Measurements from ENCODE around the gene SUGP1. TPM values are rescaled to one million over a fixed set of nuclear protein-coding genes. Genes with fewer than 3 reads are reported as not detected.

SUGP1 gene
- total and polyA plus RNA-seq, 8 donors = 13.0 to 129 (median 36.6) TPM

GRCh38 chr19:19305696-19306095, 14.6 kb downstream of the SUGP1 start:
- intact Hi-C loops (cut with DNase I; ENCODE audit: low total_unique reads) = no loop called here
- Histone ChIP-seq H3K27me3 (no peaks in the 10 kb centered on the region), H3K36me3 (peaks cover 75 to 100% (median 100%) of the 10 kb centered on the region in 4 donors), H3K4me1 (no peaks in the 10 kb centered on the region), H3K4me3 (no peak overlapping the region), H3K9me3 (no peaks in the 10 kb centered on the region), H3K27ac (no peak overlapping the region)
- TF ChIP-seq POLR2A (IDR thresholded peaks at IDR 0.05) = no peak
- no peak for TF ChIP-seq CTCF (IDR thresholded peaks at IDR 0.05)
- TF ChIP-seq EP300 (IDR thresholded peaks at IDR 0.05) = no peak
- TF ChIP-seq POLR2AphosphoS5 (IDR thresholded peaks at IDR 0.05) = no peak
- WGBS, 5 donors = 90 to 95% (median 93%) methylated on average over 13 to 16 of the region's 16 CpGs
- no peak for DNase-seq

- intact Hi-C loops (cut with DNase I; ENCODE audit: low total_unique reads) = no loop called here
- no peaks in the 10 kb centered on the region for H3K9me3 ChIP-seq
- peaks cover 74 to 100% (median 100%) of the 10 kb centered on the region in 4 donors for H3K36me3 ChIP-seq
- no peak for TF ChIP-seq EP300 (IDR thresholded peaks at IDR 0.05)
- no peak for TF ChIP-seq POLR2A (IDR thresholded peaks at IDR 0.05)
- no peak for TF ChIP-seq CTCF (IDR thresholded peaks at IDR 0.05)
- no peak for TF ChIP-seq POLR2AphosphoS5 (IDR thresholded peaks at IDR 0.05)
- H3K4me1 ChIP-seq = no peaks in the 10 kb centered on the region
- no peak overlapping the region for H3K27ac ChIP-seq
- DNase-seq = no peak
- 94 to 98% (median 96%) methylated on average over 9 to 10 of the region's 10 CpGs for WGBS, 5 donors
- no peak overlapping the region for H3K4me3 ChIP-seq
- no peaks in the 10 kb centered on the region for H3K27me3 ChIP-seq
These were observed 15.2 kb downstream of the SUGP1 start for GRCh38 chr19:19305066-19305465.

- peaks cover 67 to 100% (median 98%) of the 10 kb centered on the region in 4 donors for H3K36me3 ChIP-seq
- TF ChIP-seq POLR2A (IDR thresholded peaks at IDR 0.05) = no peak
- TF ChIP-seq POLR2AphosphoS5 (IDR thresholded peaks at IDR 0.05) = no peak
- TF ChIP-seq EP300 (IDR thresholded peaks at IDR 0.05) = no peak
- no peak for TF ChIP-seq CTCF (IDR thresholded peaks at IDR 0.05)
- H3K27ac ChIP-seq = no peak overlapping the region
- intact Hi-C loops (cut with DNase I; ENCODE audit: low total_unique reads) = no loop called here
- peak in 1 of 2 donors; percentile 36 for DNase-seq
- 82 to 88% (median 84%) methylated on average over 10 to 14 of the region's 14 CpGs for WGBS, 5 donors
- H3K4me3 ChIP-seq = no peak overlapping the region
- no peaks in the 10 kb centered on the region for H3K4me1 ChIP-seq
- H3K9me3 ChIP-seq = no peaks in the 10 kb centered on the region
- H3K27me3 ChIP-seq = no peaks in the 10 kb centered on the region
These were observed 15.9 kb downstream of the SUGP1 start for GRCh38 chr19:19304186-19304965.

GRCh38 chr19:19303411-19303810, 16.9 kb downstream of the SUGP1 start:
- 88 to 95% (median 93%) methylated on average over 14 of the region's 14 CpGs for WGBS, 5 donors
- H3K4me3 ChIP-seq = no peak overlapping the region
- DNase-seq = no peak
- no peak overlapping the region for H3K27ac ChIP-seq
- intact Hi-C loops (cut with DNase I; ENCODE audit: low total_unique reads) = no loop called here
- H3K27me3 ChIP-seq = no peaks in the 10 kb centered on the region
- H3K9me3 ChIP-seq = no peaks in the 10 kb centered on the region
- peaks cover 57 to 98% (median 93%) of the 10 kb centered on the region in 4 donors for H3K36me3 ChIP-seq
- no peaks in the 10 kb centered on the region for H3K4me1 ChIP-seq
- no peak for TF ChIP-seq EP300 (IDR thresholded peaks at IDR 0.05)
- TF ChIP-seq POLR2AphosphoS5 (IDR thresholded peaks at IDR 0.05) = no peak
- TF ChIP-seq CTCF (IDR thresholded peaks at IDR 0.05) = no peak

Data from stomach (tissue), 9 donors.